NT2/D1 (cell line): ENCODE measurements around the gene HOXA5.

Experiments
- SUZ12 ChIP-seq: IDR thresholded peaks from 2 replicates; pipeline ENCODE4 v1.6.1; 2011; ENCODE audit not compliant: insufficient read length, insufficient read depth; ENCODE audit errors: extremely low read depth
- YY1 ChIP-seq: IDR thresholded peaks from 2 replicates; pipeline ENCODE4 v1.6.1; 2011; ENCODE audit not compliant: insufficient read length, insufficient read depth

DNA sequence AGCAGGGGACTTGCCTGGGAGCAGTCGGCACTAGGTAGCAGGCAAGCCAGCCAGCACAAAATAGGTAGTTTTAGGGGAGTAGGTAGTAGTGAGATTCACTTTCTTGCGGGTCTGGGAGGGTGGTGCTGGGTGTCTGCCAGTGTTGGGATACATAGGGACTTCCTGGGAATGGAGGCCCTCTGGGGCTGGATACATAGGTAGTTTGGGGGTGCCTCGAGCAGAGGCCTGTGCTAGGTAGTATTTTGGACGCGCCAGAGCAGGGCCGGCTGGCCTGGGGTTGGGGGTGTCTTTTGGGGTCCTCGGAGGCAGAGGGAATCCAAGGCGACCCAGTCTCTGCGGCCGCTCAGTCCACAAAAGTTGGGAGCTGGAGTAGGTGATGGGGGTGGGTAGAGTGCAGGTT is 10.9 kb upstream of the HOXA5 start:
- TF ChIP-seq YY1: no peak
- TF ChIP-seq SUZ12: no peak
